Thyroid gland (tissue), 4 donors: ENCODE measurements around the gene UPF1.

Experiments used
- POLR2A ChIP-seq, 2 donors: fragments of 450-650 bp; IDR thresholded peaks; one replicate each; pipeline ENCODE4 v1.6.1; 2017; ENCODE audit warnings: antibody characterized with exemption in 2 of 2, mild to moderate bottlenecking in 2 of 2, moderate library complexity in 1 of 2
- TF ChIP-seq, protein P1 (sequence below), 6 experiments: fragments of 200-600 bp in 3 of 6; fragments of 450-650 bp in 3 of 6; sonication (generic) in 3 of 6; IDR thresholded peaks; one replicate each; pipeline ENCODE4 v1.5.1; 2016 to 2019; ENCODE audit warnings: antibody characterized with exemption in 6 of 6, mild to moderate bottlenecking in 2 of 6, inconsistent platforms in 1 of 6, moderate library complexity in 1 of 6

DNA sequence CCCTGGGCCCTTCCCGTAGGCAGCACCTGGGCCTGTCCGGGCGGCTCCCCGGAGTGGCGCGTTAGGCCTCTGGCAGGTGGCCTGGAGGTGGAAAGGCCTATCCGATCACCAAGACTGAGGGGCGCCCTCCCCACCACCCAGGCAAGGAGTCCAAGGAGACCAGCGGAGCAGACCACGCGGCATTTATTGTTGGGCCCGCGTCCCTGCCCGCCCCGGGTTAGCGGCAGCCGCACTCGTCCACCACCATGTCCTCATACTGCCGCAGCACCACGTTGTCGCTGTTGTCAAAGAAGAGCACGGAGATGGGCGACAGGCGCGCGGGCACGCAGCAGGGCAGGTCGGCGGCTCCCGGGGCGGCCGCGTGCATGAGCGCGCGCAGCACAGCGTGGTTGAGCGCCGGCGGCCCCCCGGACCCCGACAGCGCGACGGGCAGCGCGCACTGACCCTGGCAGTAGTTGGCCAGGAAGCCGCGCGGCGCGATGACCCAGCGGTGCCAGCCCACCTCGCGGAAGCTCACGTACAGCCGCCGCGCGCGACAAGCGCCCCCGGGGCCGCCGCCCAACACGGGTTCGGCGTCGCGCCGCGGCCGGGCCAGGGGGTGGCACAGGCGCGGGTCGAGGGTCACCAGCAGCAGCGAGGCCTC lies 36.7 kb downstream of the UPF1 start:
- TF ChIP-seq, protein P1, sequence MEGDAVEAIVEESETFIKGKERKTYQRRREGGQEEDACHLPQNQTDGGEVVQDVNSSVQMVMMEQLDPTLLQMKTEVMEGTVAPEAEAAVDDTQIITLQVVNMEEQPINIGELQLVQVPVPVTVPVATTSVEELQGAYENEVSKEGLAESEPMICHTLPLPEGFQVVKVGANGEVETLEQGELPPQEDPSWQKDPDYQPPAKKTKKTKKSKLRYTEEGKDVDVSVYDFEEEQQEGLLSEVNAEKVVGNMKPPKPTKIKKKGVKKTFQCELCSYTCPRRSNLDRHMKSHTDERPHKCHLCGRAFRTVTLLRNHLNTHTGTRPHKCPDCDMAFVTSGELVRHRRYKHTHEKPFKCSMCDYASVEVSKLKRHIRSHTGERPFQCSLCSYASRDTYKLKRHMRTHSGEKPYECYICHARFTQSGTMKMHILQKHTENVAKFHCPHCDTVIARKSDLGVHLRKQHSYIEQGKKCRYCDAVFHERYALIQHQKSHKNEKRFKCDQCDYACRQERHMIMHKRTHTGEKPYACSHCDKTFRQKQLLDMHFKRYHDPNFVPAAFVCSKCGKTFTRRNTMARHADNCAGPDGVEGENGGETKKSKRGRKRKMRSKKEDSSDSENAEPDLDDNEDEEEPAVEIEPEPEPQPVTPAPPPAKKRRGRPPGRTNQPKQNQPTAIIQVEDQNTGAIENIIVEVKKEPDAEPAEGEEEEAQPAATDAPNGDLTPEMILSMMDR (IDR thresholded peaks at IDR 0.05) = no peak
- no peak for TF ChIP-seq POLR2A (IDR thresholded peaks at IDR 0.05)
